ENCODE data around the gene GPANK1.

Gene GPANK1

GRCh38 chr6:31686483-31686882 is 21.7 kb upstream of the GPANK1 start:
- DNase-seq (ENCODE audit: low read depth in 2 of 2): no peak
- TF ChIP-seq CTCF (IDR thresholded peaks at IDR 0.05; ENCODE audit: low read depth, low read length): no peak
- H3K4me3 ChIP-seq (replicated peaks in 1 of 2; ENCODE audit: low read depth in 2 of 2, low read length in 2 of 2): no peak overlapping the region

GRCh38 chr6:31683591-31683990 is 18.8 kb upstream of the GPANK1 start:
- no peak for TF ChIP-seq CTCF (IDR thresholded peaks at IDR 0.05; ENCODE audit: low read depth, low read length)
- no peak overlapping the region for H3K4me3 ChIP-seq (replicated peaks in 1 of 2; ENCODE audit: low read depth in 2 of 2, low read length in 2 of 2)
- DNase-seq (ENCODE audit: low read depth in 2 of 2): no peak

- H3K4me3 ChIP-seq (replicated peaks in 1 of 2; ENCODE audit: low read depth in 2 of 2, low read length in 2 of 2): peak overlapping the region; percentile 44 to 54
- DNase-seq (ENCODE audit: low read depth in 2 of 2): peak in 1 of 2 donors; percentile 36
- peak; percentile 30 for TF ChIP-seq CTCF (IDR thresholded peaks at IDR 0.05; ENCODE audit: low read depth, low read length)
Measured at GRCh38 chr6:31681135-31681671, 16.4 kb upstream of the GPANK1 start.

- DNase-seq (ENCODE audit: low read depth in 2 of 2): peak; percentile 92 to 95
- peak within 1 kb of the TSS; percentile 44 to 54 for H3K4me3 ChIP-seq (replicated peaks in 1 of 2; ENCODE audit: low read depth in 2 of 2, low read length in 2 of 2)
- TF ChIP-seq CTCF (IDR thresholded peaks at IDR 0.05; ENCODE audit: low read depth, low read length): peak; percentile 79
Measured at GRCh38 chr6:31680226-31681134, 15.7 kb upstream of the GPANK1 start, which contains the start of gene LY6G5C. LY6G5C (minus strand) TSS chr6:31681067; CDS start chr6:31680373, 694 bp downstream.

- no peak for DNase-seq (ENCODE audit: low read depth in 2 of 2)
- TF ChIP-seq CTCF (IDR thresholded peaks at IDR 0.05; ENCODE audit: low read depth, low read length): no peak
- no peak overlapping the region for H3K4me3 ChIP-seq (replicated peaks in 1 of 2; ENCODE audit: low read depth in 2 of 2, low read length in 2 of 2)
Measured at GRCh38 chr6:31677955-31678354, 13.2 kb upstream of the GPANK1 start.

GRCh38 chr6:31676904-31677303 is 12.1 kb upstream of the GPANK1 start:
- no peak for DNase-seq (ENCODE audit: low read depth in 2 of 2)
- TF ChIP-seq CTCF (IDR thresholded peaks at IDR 0.05; ENCODE audit: low read depth, low read length): no peak
- H3K4me3 ChIP-seq (replicated peaks in 1 of 2; ENCODE audit: low read depth in 2 of 2, low read length in 2 of 2): no peak overlapping the region
